ENCODE data around the gene CCDC149.

Gene CCDC149

GRCh38 chr4:24858026-24858425, 54.8 kb downstream of the CCDC149 start:
- Histone ChIP-seq H3K27me3 (replicated peaks in 2 of 5; ENCODE audit: control insufficient read depth in 4 of 5, insufficient read depth in 5 of 5, low read length in 4 of 5) (peaks cover 0 to 1% (median 0%) of the 10 kb centered on the region in 5 experiments), H3K27ac (ENCODE audit: insufficient read depth in 1 of 2, low read depth in 1 of 2, low read length in 2 of 2, poor library complexity in 1 of 2, severe bottlenecking in 2 of 2) (no peak overlapping the region), H3K9me3 (ENCODE audit: control extremely low read depth in 1 of 5, control insufficient read depth in 4 of 5, insufficient read depth in 2 of 5, low read depth in 1 of 5, low read length in 4 of 5) (peaks cover 0 to 4% (median 0%) of the 10 kb centered on the region in 5 experiments), H3K4me1 (ENCODE audit: control extremely low read depth in 1 of 4, control insufficient read depth in 4 of 4, insufficient read depth in 4 of 4, low read length in 3 of 4) (no peaks in the 10 kb centered on the region), H3K36me3 (ENCODE audit: control insufficient read depth in 4 of 4, insufficient read depth in 4 of 4, low read length in 3 of 4) (no peaks in the 10 kb centered on the region), H3K4me3 (ENCODE audit: control insufficient read depth in 1 of 7, extremely low read depth in 1 of 7, insufficient read depth in 4 of 7, low read depth in 2 of 7, low read length in 6 of 7) (no peak overlapping the region)
- POLR2A ChIA-PET, result no interaction called here
- WGBS (ENCODE audit: insufficient coverage), result no CpG with 5 or more reads among the region's 3 CpGs
- CTCF ChIA-PET, result interaction anchor here (0.5 to 1.0 kb wide), 2 partner anchors 22 to 245 kb away, joined by 3 read pairs; no protein-coding TSS in a partner anchor
- DNase-seq, result no peak

GRCh38 chr4:24856586-24856985, 56.3 kb downstream of the CCDC149 start:
- Histone ChIP-seq H3K27me3 (replicated peaks in 2 of 5; ENCODE audit: control insufficient read depth in 4 of 5, insufficient read depth in 5 of 5, low read length in 4 of 5) (peaks cover 0 to 1% (median 0%) of the 10 kb centered on the region in 5 experiments), H3K36me3 (ENCODE audit: control insufficient read depth in 4 of 4, insufficient read depth in 4 of 4, low read length in 3 of 4) (no peaks in the 10 kb centered on the region), H3K4me3 (ENCODE audit: control insufficient read depth in 1 of 7, extremely low read depth in 1 of 7, insufficient read depth in 4 of 7, low read depth in 2 of 7, low read length in 6 of 7) (no peak overlapping the region), H3K27ac (ENCODE audit: insufficient read depth in 1 of 2, low read depth in 1 of 2, low read length in 2 of 2, poor library complexity in 1 of 2, severe bottlenecking in 2 of 2) (no peak overlapping the region), H3K9me3 (ENCODE audit: control extremely low read depth in 1 of 5, control insufficient read depth in 4 of 5, insufficient read depth in 2 of 5, low read depth in 1 of 5, low read length in 4 of 5) (no peaks in the 10 kb centered on the region), H3K4me1 (ENCODE audit: control extremely low read depth in 1 of 4, control insufficient read depth in 4 of 4, insufficient read depth in 4 of 4, low read length in 3 of 4) (no peaks in the 10 kb centered on the region)
- WGBS (ENCODE audit: insufficient coverage), result 95% methylated on average over 8 of the region's 9 CpGs
- ChIA-PET POLR2A (no interaction called here), CTCF (no interaction called here)
- DNase-seq, result no peak

GRCh38 chr4:24855741-24856140, 57.1 kb downstream of the CCDC149 start:
- H3K9me3 ChIP-seq (ENCODE audit: control extremely low read depth in 1 of 5, control insufficient read depth in 4 of 5, insufficient read depth in 2 of 5, low read depth in 1 of 5, low read length in 4 of 5), result no peaks in the 10 kb centered on the region
- H3K4me3 ChIP-seq (ENCODE audit: control insufficient read depth in 1 of 7, extremely low read depth in 1 of 7, insufficient read depth in 4 of 7, low read depth in 2 of 7, low read length in 6 of 7), result no peak overlapping the region
- DNase-seq, result no peak
- peaks cover 0 to 2% (median 0%) of the 10 kb centered on the region in 4 experiments for H3K36me3 ChIP-seq (ENCODE audit: control insufficient read depth in 4 of 4, insufficient read depth in 4 of 4, low read length in 3 of 4)
- no peaks in the 10 kb centered on the region for H3K4me1 ChIP-seq (ENCODE audit: control extremely low read depth in 1 of 4, control insufficient read depth in 4 of 4, insufficient read depth in 4 of 4, low read length in 3 of 4)
- ChIA-PET POLR2A (no interaction called here), CTCF (no interaction called here)
- 100% methylated on average over 2 of the region's 2 CpGs for WGBS (ENCODE audit: insufficient coverage)
- H3K27ac ChIP-seq (ENCODE audit: insufficient read depth in 1 of 2, low read depth in 1 of 2, low read length in 2 of 2, poor library complexity in 1 of 2, severe bottlenecking in 2 of 2), result no peak overlapping the region
- H3K27me3 ChIP-seq (replicated peaks in 2 of 5; ENCODE audit: control insufficient read depth in 4 of 5, insufficient read depth in 5 of 5, low read length in 4 of 5), result peaks cover 0 to 1% (median 0%) of the 10 kb centered on the region in 5 experiments

GRCh38 chr4:24853142-24853541, 59.7 kb downstream of the CCDC149 start:
- Histone ChIP-seq H3K4me3 (ENCODE audit: control insufficient read depth in 1 of 7, extremely low read depth in 1 of 7, insufficient read depth in 4 of 7, low read depth in 2 of 7, low read length in 6 of 7) (no peak overlapping the region), H3K36me3 (ENCODE audit: control insufficient read depth in 4 of 4, insufficient read depth in 4 of 4, low read length in 3 of 4) (peaks cover 0 to 7% (median 0%) of the 10 kb centered on the region in 4 experiments), H3K9me3 (ENCODE audit: control extremely low read depth in 1 of 5, control insufficient read depth in 4 of 5, insufficient read depth in 2 of 5, low read depth in 1 of 5, low read length in 4 of 5) (no peaks in the 10 kb centered on the region), H3K27ac (ENCODE audit: insufficient read depth in 1 of 2, low read depth in 1 of 2, low read length in 2 of 2, poor library complexity in 1 of 2, severe bottlenecking in 2 of 2) (no peak overlapping the region), H3K27me3 (replicated peaks in 2 of 5; ENCODE audit: control insufficient read depth in 4 of 5, insufficient read depth in 5 of 5, low read length in 4 of 5) (peaks cover 0 to 1% (median 0%) of the 10 kb centered on the region in 5 experiments), H3K4me1 (ENCODE audit: control extremely low read depth in 1 of 4, control insufficient read depth in 4 of 4, insufficient read depth in 4 of 4, low read length in 3 of 4) (no peaks in the 10 kb centered on the region)
- ChIA-PET POLR2A (no interaction called here), CTCF (no interaction called here)
- 100% methylated on average over 2 of the region's 5 CpGs for WGBS (ENCODE audit: insufficient coverage)
- no peak for DNase-seq

GRCh38 chr4:24850674-24851073, 62.2 kb downstream of the CCDC149 start:
- Histone ChIP-seq H3K4me1 (ENCODE audit: control extremely low read depth in 1 of 4, control insufficient read depth in 4 of 4, insufficient read depth in 4 of 4, low read length in 3 of 4) (no peaks in the 10 kb centered on the region), H3K4me3 (ENCODE audit: control insufficient read depth in 1 of 7, extremely low read depth in 1 of 7, insufficient read depth in 4 of 7, low read depth in 2 of 7, low read length in 6 of 7) (no peak overlapping the region), H3K27ac (ENCODE audit: insufficient read depth in 1 of 2, low read depth in 1 of 2, low read length in 2 of 2, poor library complexity in 1 of 2, severe bottlenecking in 2 of 2) (no peak overlapping the region), H3K36me3 (ENCODE audit: control insufficient read depth in 4 of 4, insufficient read depth in 4 of 4, low read length in 3 of 4) (peaks cover 0 to 7% (median 0%) of the 10 kb centered on the region in 4 experiments), H3K9me3 (ENCODE audit: control extremely low read depth in 1 of 5, control insufficient read depth in 4 of 5, insufficient read depth in 2 of 5, low read depth in 1 of 5, low read length in 4 of 5) (no peaks in the 10 kb centered on the region), H3K27me3 (replicated peaks in 2 of 5; ENCODE audit: control insufficient read depth in 4 of 5, insufficient read depth in 5 of 5, low read length in 4 of 5) (peaks cover 0 to 1% (median 0%) of the 10 kb centered on the region in 5 experiments)
- WGBS (ENCODE audit: insufficient coverage), result no CpG with 5 or more reads among the region's 1 CpG
- DNase-seq, result no peak
- ChIA-PET CTCF (no interaction called here), POLR2A (no interaction called here)

GRCh38 chr4:24849756-24850155, 63.1 kb downstream of the CCDC149 start:
- H3K36me3 ChIP-seq (ENCODE audit: control insufficient read depth in 4 of 4, insufficient read depth in 4 of 4, low read length in 3 of 4), result peaks cover 0 to 7% (median 0%) of the 10 kb centered on the region in 4 experiments
- H3K4me1 ChIP-seq (ENCODE audit: control extremely low read depth in 1 of 4, control insufficient read depth in 4 of 4, insufficient read depth in 4 of 4, low read length in 3 of 4), result no peaks in the 10 kb centered on the region
- WGBS (ENCODE audit: insufficient coverage), result 100% methylated on average over 2 of the region's 2 CpGs
- H3K27ac ChIP-seq (ENCODE audit: insufficient read depth in 1 of 2, low read depth in 1 of 2, low read length in 2 of 2, poor library complexity in 1 of 2, severe bottlenecking in 2 of 2), result no peak overlapping the region
- CTCF ChIA-PET, result interaction anchor here (0.6 kb wide), 1 partner anchor 1069 kb away, joined by 3 read pairs; no protein-coding TSS in a partner anchor
- no peak overlapping the region for H3K4me3 ChIP-seq (ENCODE audit: control insufficient read depth in 1 of 7, extremely low read depth in 1 of 7, insufficient read depth in 4 of 7, low read depth in 2 of 7, low read length in 6 of 7)
- DNase-seq, result no peak
- H3K27me3 ChIP-seq (replicated peaks in 2 of 5; ENCODE audit: control insufficient read depth in 4 of 5, insufficient read depth in 5 of 5, low read length in 4 of 5), result peaks cover 0 to 1% (median 0%) of the 10 kb centered on the region in 5 experiments
- no peaks in the 10 kb centered on the region for H3K9me3 ChIP-seq (ENCODE audit: control extremely low read depth in 1 of 5, control insufficient read depth in 4 of 5, insufficient read depth in 2 of 5, low read depth in 1 of 5, low read length in 4 of 5)
- POLR2A ChIA-PET, result no interaction called here

GRCh38 chr4:24849351-24849750, 63.5 kb downstream of the CCDC149 start:
- no peak overlapping the region for H3K4me3 ChIP-seq (ENCODE audit: control insufficient read depth in 1 of 7, extremely low read depth in 1 of 7, insufficient read depth in 4 of 7, low read depth in 2 of 7, low read length in 6 of 7)
- ChIA-PET CTCF (no interaction called here), POLR2A (no interaction called here)
- WGBS (ENCODE audit: insufficient coverage), result 100% methylated on average over 1 of the region's 4 CpGs
- no peak overlapping the region for H3K27ac ChIP-seq (ENCODE audit: insufficient read depth in 1 of 2, low read depth in 1 of 2, low read length in 2 of 2, poor library complexity in 1 of 2, severe bottlenecking in 2 of 2)
- no peak for DNase-seq
- peaks cover 0 to 1% (median 0%) of the 10 kb centered on the region in 5 experiments for H3K27me3 ChIP-seq (replicated peaks in 2 of 5; ENCODE audit: control insufficient read depth in 4 of 5, insufficient read depth in 5 of 5, low read length in 4 of 5)
- peaks cover 0 to 7% (median 0%) of the 10 kb centered on the region in 4 experiments for H3K36me3 ChIP-seq (ENCODE audit: control insufficient read depth in 4 of 4, insufficient read depth in 4 of 4, low read length in 3 of 4)
- H3K4me1 ChIP-seq (ENCODE audit: control extremely low read depth in 1 of 4, control insufficient read depth in 4 of 4, insufficient read depth in 4 of 4, low read length in 3 of 4), result no peaks in the 10 kb centered on the region
- H3K9me3 ChIP-seq (ENCODE audit: control extremely low read depth in 1 of 5, control insufficient read depth in 4 of 5, insufficient read depth in 2 of 5, low read depth in 1 of 5, low read length in 4 of 5), result no peaks in the 10 kb centered on the region
